Myocyte (in vitro differentiated cells): ENCODE measurements around the gene EXOC4. TPM values are rescaled to one million over a fixed set of nuclear protein-coding genes. Genes with fewer than 3 reads are reported as not detected.

Source experiments
- DNase-seq: peaks from one replicate; pipeline ENCODE4 v3.0.0-alpha.2; 2012; ENCODE audit warnings: low read depth
- total RNA-seq: library from RNA; depleted of rRNA; stranded (reverse); fragments of >200 nt; gene quantifications from 2 replicates; pipeline ENCODE4 v1.2.3, GENCODE V29; 2014

The EXOC4 gene
- total RNA-seq, 1 donor from 2014 or later = 106 TPM

GRCh38 chr7:133360201-133360600, 107.3 kb downstream of the EXOC4 start:
- DNase-seq = no peak

GRCh38 chr7:133361806-133362205, 108.9 kb downstream of the EXOC4 start:
- no peak for DNase-seq

GRCh38 chr7:133364959-133365690, 112.2 kb downstream of the EXOC4 start:
- peak; percentile 35 for DNase-seq

- DNase-seq = no peak
Observed at GRCh38 chr7:133365917-133366316, 113.0 kb downstream of the EXOC4 start.

- no peak for DNase-seq
Observed at GRCh38 chr7:133367561-133367960, 114.7 kb downstream of the EXOC4 start.

GRCh38 chr7:133369130-133369529, 116.3 kb downstream of the EXOC4 start:
- DNase-seq = no peak

GRCh38 chr7:133371616-133372015, 118.7 kb downstream of the EXOC4 start:
- DNase-seq = no peak

GRCh38 chr7:133372337-133372736, 119.5 kb downstream of the EXOC4 start:
- DNase-seq = no peak

GRCh38 chr7:133376514-133376913, 123.6 kb downstream of the EXOC4 start:
- DNase-seq = no peak

- DNase-seq = no peak
Observed at GRCh38 chr7:133381965-133382364, 129.1 kb downstream of the EXOC4 start.

- no peak for DNase-seq
Observed at GRCh38 chr7:133382775-133383559, 130.1 kb downstream of the EXOC4 start.

- DNase-seq = no peak
Observed at GRCh38 chr7:133386205-133386604, 133.3 kb downstream of the EXOC4 start.

GRCh38 chr7:133389727-133390126, 136.8 kb downstream of the EXOC4 start:
- DNase-seq = no peak

- DNase-seq = no peak
Observed at GRCh38 chr7:133391206-133391605, 138.3 kb downstream of the EXOC4 start.

- DNase-seq = no peak
Observed at GRCh38 chr7:133394369-133394768, 141.5 kb downstream of the EXOC4 start.

GRCh38 chr7:133395551-133395950, 142.7 kb downstream of the EXOC4 start:
- no peak for DNase-seq

GRCh38 chr7:133398506-133398905, 145.6 kb downstream of the EXOC4 start:
- DNase-seq = no peak

GRCh38 chr7:133401225-133401624, 148.3 kb downstream of the EXOC4 start:
- DNase-seq = no peak

GRCh38 chr7:133408212-133408611, 155.3 kb downstream of the EXOC4 start:
- DNase-seq = no peak

- DNase-seq = no peak
Observed at GRCh38 chr7:133409421-133409820, 156.5 kb downstream of the EXOC4 start.

- DNase-seq = no peak
Observed at GRCh38 chr7:133409966-133410365, 157.1 kb downstream of the EXOC4 start.

GRCh38 chr7:133411395-133411794, 158.5 kb downstream of the EXOC4 start:
- DNase-seq = no peak

GRCh38 chr7:133412942-133413341, 160.1 kb downstream of the EXOC4 start:
- DNase-seq = peak; percentile 15
